Measurements from ENCODE around the gene IGSF3.
"Not testable (repeated sequence)": the region's sequence is repeated elsewhere in the genome, so short reads cannot be mapped to it uniquely, and the experiment has no call there.

DNA sequence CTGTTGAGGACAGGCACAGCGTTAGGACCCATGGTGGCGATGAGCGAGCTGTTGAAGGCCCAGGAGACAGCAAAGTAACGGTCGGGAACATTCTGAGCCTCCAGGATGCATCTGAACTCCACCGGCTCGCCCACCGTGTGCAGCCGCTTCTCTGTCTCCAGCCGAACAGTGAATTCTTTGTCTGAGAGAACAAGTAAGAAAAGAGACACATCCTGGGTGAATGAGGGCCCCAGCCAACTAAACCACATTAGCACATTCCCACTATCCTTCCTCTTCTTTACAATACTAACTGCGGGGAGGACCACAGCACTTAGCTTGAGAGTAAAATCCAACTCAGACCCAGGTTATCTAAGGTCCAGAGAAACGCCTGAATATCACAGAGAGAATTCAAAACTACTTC is 59.4 kb downstream of the IGSF3 start:
- TF ChIP-seq CTCF, POLR2A, EP300 (IDR thresholded peaks at IDR 0.05): not testable (repeated sequence)
